GM21786 (cell line): ENCODE data around the gene MCRIP1.

Source experiments
- ATAC-seq: cut with Tn5 transposase; IDR thresholded peaks from one replicate; pipeline ENCODE4 v1.9.1; 2021; ENCODE audit not compliant: unreplicated experiment

The MCRIP1 gene, protein sequence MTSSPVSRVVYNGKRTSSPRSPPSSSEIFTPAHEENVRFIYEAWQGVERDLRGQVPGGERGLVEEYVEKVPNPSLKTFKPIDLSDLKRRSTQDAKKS

DNA sequence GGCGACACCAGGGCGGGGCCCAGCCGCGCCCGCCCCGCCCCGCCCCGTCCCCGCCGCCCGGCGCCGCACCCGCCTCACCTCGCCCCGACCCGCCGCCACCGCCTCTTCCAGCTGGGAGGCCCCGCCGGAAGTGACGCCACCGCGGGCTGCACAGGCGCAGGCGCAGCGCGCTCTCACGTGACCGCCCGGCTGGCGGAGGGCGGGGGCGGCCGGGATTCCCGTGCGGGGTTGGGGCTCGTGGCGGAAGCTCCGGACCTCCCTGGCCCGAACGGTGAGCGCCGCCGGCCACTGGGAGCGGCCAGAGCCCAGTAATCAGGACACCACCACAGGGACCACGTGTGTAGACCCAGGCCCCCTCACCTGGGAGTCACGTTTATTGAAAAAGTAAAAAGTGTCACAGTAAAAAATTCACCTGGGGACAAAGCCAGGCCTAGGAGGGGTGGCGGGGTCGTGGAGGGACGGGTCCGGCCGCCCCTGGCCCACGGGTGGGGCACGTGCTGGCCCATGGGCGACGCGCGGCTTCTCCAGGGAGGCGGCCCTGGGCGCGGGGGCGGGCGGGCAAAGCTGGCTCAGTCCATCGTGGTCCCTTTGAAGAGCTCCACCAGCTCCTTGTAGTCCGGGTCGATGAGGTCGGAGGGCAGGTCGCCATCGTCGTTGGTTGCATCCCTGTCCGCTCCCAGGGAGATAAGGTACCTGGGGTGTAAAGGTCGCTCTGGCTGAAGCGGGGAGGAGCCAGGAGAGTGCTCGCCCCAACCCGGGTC, at the start of gene MCRIP1:
Gene MCRIP1 (minus strand): TSS at position 132 of the 761 bp plus-strand sequence. CDS start 8,785 bp downstream, outside the sequence.
- ATAC-seq, result peak; percentile 68

DNA sequence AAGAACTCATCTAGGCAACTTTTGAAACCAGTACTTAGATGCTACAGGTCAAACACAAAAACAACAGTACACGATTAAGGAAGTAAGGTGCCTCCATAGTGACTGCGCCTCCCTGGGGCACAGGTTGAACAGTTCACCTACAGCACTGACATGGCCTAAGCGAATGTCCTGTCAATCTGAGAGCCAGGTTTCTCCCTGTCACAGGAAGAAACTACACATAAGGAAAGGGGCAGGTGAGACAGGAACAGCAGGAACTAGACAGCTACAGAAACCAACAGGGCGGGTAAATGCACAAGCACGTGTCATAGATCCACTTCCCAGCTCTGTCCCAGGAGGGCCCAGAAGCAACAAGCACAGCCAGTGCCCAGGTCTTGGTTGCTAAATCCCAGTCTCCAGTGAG, 46.0 kb upstream of the MCRIP1 start:
- ATAC-seq, result no peak

DNA sequence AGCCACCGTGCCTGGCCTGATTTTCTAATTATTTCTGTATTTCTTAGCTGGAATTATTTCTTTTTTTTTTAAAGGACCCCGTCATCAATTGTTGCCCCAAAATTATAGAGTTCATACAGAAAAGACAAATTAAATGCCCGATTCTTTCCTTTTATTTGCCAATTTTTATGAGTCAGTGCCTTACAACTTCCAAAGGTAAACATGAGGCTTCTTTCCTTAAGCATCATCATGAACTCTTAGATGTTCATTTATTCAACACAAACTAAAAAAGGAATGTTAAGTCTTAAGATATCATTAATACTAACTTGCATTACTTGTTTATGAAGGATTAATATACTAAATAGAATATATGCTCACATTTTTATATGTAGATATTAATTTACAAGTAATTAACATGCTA, 45.2 kb upstream of the MCRIP1 start:
- no peak for ATAC-seq

DNA sequence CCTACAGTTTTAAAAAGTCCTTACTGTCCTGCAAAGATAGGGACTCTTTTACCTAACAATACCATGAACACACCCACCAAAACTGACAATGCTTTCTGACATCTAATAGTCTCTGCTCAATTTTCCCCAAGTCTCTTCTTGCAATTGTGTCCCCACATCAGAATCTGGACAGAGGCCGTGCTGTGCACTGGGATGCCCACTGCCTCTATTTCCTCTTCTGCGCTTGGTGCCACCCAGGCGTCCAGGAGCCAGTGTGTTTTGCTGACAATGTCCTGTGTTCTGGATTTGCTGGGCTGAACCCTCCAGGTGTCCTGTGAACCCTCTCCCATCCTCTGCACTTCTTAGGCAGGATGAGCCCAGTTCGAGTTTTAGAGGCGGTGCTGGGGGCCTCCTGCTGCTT, 44.5 kb upstream of the MCRIP1 start:
- no peak for ATAC-seq

DNA sequence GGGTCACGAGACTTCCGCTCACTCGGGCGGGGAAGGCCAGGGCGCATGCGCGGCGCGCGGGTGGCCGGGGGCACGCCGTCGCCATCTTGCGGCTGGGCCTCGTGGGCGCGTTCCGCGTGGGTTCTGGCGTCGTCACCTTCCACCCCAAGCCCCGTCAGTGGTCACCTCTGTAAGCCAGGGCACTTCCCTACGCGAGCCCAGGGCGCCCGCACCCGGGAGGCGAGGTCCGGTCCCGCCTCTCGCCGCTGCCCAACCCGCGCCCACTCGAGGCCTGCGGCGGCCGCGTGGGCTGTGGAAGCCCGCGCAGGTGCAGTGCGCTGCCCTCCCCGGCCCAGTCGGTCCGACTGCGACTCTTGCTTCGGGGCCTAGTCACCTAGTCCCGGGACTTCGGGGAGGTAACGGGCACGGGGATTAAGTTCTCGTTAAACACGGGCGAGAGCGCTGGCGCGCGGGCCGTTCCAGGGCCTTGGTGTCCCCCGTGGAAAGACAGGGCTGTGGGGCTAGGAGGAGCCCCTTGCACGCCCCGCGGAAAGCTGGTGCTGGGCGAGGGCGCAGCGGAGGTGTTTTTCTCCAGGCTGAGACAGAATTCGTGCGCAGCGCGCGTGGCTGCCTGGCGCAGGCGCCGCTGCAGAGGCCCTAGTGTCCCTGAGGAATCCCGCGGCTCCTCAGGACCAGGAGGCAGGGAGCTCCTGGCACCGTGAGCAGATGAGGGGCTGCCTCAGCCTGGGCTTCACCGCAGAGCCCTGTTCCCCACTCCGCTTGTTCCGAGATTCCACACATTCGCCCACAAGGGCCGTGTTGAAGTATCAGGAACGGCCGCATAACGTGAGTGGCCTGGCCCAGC, 38.5 kb upstream of the MCRIP1 start:
- ATAC-seq, result peak; percentile 12

DNA sequence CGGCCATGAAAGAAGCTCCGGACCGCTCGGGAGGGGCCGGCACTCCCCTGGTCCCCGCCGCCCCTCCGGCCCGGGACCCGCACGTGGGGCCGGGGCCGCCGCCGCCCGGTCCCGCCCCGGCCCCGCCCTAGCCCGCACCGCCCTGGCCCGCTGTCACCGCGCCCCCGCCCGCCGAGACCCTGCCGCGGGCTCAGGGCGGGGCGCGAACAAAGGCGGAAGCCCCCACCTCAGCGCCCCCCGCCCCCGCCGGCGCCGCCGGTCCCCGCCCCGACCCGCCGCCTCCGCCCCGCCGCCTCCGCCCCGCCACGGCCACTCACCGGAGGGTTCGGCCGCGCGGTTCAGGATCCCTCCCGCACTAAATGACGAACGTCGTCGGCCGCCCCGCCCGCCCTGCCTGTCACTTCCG, 37.9 kb upstream of the MCRIP1 start, which contains the start of gene ARHGDIA:
Gene ARHGDIA (minus strand): TSS at position 357 of the 406 bp plus-strand sequence. CDS start 1,407 bp downstream, outside the sequence.
- ATAC-seq, result peak; percentile 51

DNA sequence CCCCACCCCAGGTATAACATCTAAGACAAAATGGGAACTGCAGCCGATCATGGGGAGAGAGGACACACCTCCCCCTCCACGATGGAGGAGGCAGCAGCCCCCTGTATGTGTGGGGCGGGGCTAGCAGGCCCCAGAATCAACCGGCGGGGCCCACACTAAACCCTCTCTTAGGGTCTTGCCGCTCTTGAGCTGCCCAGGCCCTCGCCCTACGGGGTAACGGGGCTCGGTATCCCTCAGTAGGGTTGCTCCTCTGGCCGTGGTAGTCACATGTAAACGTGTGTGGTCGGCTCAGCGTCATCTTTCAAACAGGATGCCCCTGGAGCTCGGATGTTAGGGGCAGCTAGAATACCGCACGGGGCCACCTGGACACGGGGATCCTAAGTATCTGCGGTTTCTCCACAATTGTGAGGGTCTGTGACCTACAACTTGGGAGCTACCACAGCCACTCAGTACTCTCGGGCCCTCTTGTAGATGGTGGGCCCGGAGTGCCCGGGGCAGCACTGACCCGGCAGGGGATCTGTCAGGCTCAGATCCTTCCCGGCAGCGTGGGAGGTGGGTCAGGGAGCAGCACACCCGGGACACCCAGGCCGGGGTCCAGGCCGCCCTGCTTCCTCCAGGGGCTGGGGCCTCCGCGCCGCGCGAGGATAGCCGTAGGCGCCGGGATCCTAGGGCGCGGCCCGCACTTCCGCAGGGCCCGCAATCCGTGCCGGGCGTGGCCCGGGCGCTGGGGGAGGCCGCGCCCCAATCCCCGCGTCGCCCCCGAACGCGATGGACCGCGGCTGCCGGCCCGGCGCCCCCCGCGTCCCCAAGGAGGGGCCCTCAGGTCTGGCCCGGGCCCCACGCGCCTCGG, 37.3 kb upstream of the MCRIP1 start:
- ATAC-seq, result peak; percentile 14

DNA sequence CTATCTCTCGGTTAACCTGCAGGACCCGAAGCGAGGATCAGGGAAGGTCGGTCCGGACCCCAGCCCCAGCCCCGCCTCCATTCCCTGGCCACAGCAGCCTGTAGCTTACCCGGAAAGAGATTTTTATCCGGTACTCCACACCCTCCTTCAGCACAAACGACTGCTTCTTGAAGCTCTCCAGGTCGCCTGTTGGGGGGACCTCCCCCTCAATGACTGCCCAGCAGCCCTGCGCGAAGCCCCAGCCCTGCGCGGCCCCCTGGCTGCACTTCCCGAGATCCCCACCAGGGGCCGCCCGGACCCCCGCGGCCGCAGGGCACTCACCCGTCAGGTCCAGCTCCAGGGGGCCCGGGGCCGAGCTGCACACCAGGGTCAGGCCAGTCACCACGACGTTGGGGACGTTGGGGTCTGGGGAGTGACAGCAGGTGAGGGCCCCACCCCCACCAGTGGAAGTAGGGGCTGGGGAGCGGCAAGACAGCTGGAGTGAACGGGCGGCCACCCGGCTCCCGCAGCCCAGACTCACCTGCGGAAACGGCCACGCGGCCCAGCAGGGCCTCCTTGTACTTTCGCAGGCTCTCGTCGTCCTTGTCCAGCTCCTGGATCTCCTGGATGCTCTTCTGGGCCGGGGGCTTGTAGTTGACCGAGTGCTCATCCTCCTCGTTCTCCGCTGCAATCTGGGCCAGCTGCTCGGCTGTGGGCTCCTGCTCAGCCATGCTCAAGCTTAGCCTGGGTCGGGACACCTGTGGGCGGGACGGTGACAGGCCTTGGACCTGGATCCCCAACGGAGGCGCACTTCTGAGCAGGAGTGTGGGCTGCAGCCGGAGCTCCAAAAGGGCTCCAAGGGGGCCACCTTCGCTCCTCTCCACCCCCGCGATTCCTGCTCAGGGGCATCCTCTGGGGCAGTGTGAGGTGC, 36.4 kb upstream of the MCRIP1 start:
- ATAC-seq, result no peak

DNA sequence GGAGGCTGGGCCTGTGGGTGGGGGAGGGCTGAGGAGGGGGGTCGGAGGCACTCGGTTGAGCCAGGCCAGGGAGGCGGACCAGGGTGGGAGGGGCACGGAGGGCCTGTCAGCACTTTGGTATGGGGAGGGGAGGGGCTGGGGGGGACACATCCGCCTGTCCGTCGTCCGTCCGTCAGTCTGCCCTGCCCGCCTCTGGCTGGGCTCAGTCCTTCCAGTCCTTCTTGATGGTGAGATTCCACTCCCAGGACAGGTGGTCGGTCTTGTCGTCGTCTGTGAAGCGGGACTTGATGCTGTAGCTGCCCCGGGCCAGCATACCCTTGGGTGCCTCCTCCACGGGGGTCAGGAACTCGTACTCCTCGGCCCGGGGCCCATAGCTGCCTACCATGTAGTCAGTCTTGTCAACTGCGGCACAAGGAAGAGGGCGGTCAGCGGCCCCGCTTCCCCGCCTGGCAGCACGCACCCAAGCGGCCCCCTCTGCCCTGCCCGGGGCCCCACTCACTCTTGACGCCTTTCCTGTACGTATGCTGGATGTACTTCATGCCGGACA, 35.7 kb upstream of the MCRIP1 start:
- ATAC-seq, result no peak

DNA sequence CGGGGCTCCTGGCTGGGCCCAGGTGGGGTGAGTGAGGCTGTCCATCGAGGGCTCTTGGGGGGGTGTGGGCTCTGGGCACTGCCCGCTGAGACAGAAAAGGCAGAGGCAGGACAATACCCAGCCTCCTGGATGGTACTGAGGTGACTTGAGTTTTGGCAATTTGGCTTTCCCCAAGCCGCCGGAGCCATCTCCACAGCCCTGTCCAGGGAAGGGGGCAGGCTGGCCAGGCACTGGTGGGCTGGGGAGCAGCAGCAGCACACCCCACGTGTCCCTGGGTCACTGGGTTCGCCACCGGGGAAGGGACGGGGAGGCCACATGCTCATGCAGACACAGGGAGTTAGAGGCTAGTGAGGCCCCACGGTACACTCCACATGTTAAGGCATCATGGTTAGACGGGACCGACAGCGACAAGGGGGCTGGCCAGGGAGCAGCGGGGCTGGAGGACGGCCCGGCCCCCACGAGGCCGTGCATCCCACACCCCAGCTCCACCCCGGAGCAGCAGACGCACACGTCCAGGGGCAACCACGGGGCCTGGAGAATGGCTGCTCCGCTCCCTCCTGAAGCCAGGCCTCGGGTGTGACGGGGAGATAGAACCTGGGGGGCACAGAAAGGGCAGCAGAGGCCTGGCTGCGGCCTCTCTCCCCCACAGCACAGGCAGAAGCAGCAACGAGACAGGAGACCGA, 35.0 kb upstream of the MCRIP1 start:
- no peak for ATAC-seq

DNA sequence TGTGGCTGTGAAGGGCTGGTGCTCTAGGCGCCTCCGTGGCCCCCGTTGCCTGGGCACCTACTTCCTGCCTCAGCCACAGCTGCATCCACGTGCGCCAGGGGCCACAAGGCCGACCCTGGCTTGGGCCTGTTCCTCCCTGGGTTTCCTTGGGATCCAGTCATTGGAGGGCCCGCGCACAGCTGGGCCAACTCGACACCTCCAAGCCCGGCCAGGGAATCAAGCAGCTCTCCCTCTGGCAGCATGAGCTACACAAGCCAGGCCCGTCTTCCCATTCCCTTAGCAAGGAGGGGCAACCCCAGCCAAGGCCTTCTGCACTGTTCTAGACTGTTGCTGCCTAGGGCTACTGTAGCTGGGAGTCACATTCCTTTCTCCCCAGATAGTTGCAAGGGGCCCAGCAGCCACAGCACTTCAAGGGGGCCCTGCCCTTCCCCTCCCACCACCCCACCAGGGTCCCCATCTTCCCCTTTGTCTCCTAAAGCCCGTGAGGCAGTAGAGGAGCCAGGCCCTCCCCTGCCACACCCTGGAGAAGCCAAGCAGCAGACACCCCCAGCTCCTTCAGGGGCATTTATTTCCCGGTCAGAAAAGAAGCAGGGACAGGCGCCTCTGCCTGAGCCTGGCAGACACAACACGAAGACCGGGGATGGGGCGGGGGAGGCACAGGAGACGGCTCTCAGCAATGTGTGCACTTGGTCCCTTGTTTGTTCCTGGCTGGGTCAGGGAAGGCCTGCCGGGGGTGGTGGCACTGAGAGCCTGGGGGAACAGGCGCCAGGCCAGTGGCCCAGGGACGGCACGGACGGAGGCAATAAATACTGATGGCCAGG, 34.3 kb upstream of the MCRIP1 start:
- ATAC-seq, result no peak

DNA sequence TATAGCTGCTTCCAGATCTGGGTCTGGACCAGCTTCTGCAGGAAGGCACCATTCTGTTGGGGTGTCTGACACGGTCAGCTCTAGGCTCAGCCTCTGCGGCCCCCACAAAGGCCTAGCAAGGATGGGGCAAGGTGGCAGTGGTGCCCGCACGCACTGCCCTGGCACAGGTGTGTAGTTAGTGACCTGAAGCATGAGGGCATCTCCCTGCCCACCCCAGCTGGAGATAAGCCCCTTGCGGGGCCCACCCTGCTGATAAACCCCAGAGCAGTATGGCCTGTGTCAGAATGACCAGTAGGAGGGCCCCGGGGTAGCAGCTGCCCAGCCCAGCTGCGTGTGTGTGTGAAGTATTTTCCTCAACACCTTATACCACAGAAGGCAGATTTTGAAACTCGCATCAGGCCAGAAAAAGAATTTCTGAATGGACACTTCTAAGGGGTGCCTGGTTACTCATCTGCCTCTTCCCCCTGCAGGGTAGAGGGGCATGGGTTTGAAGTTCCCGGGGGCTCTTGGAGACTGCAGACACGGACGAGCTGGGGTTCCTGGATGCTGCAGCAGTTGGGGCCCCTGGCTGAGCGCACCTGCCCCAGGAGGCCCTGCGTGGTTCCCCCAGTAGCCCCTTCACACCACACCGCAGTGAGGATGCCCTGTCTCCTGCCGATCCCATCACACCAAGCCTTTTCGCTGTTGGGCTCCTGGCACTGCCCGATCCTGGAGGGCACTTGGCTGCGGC, 33.5 kb upstream of the MCRIP1 start:
- ATAC-seq, result no peak

DNA sequence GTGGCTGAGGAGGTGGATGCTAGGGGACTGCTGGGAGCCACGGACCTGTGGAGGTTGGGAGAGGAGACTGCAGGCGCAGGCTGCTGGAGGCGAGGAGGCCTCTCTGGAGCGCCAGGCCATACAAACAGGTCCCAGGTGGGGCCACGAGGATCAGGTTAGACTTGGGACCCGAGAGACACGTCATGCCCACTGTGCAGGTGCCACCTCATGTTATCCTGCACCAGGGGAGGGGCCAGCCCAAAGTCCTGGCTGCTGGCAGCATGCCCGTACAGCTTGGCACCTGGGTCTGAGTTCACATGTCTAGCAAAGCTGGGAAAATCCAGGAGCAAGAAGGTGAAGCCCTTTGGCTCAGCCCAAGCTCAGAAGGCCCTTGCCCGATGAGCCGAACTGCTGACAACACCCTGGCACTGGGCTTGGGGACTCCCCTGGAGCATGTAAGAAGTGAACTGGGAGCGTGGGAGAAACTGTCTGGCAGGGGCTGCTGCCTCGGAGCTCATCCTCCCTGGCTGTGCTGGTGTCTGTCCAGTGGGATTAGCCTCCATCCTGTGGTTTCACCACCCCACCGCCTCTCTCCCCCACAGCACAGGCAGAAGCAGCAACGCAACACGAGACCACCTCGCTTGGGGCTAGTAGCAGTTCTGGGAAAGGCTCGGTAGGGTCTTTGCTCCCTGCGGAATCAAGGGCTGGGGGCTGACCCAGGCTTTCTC, 32.8 kb upstream of the MCRIP1 start:
- ATAC-seq, result no peak

DNA sequence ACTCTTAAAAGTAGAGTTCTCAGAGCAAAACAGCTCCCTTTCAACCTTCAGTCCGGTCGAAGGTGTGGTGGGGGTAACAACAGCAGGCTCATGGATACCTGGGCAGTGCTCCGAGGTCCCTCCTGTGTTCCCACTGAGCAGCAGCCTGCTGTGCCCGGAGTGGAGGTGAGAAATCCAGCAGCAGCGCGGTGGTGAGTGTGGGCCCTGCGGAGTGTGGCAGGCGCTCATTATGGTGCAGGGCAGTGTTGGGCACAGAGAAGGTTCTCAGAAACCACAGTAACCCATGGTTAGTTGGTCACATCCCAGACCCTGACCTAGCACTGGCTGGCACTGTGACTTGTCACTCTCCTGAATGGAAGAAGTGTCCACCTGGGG, 32.3 kb upstream of the MCRIP1 start:
- no peak for ATAC-seq

DNA sequence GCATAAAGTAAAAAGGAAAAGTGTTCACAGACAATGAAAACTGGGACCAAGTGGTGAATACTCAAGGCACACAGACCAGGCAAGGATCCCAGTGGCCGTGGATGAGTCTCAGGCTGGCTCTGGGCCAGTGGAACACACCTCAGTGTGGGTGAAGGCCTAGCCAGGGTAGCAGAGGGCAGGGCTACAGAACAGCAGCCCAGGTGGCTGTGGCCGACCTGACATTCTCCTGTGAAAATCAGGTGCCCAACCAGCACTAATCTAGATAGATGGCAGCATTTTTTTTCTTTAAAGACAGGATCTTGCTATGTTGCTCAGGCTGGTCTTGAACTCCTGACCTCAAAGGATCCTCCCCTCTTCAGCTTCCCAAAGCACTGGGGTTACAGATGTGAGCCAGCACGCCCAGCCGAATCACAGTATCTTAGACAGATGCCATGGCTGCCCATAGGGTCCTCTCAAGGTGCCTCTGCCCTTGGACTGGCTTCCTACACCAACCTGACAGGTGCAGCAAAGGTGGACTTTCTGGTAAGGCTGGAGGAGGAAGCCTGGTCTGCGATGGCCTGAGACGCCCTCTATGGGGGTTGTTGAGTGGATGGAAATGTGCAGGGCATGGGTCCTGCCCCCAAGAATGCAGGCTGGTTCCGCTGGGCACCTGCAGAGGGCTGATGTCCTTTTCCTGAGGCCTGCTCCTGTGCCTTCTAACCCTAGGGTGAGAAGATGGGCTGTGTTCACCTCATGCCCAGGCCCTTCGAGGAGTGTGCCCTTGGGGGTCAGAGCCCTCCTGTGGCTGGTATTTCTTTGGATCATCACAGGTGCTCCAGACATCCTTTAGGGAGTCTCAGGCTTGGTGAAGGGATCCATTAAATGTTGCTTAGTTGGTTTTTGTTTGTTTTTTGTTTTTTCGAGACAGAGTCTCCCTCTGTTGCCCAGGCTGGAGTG, 31.0 kb upstream of the MCRIP1 start:
- ATAC-seq, result no peak

DNA sequence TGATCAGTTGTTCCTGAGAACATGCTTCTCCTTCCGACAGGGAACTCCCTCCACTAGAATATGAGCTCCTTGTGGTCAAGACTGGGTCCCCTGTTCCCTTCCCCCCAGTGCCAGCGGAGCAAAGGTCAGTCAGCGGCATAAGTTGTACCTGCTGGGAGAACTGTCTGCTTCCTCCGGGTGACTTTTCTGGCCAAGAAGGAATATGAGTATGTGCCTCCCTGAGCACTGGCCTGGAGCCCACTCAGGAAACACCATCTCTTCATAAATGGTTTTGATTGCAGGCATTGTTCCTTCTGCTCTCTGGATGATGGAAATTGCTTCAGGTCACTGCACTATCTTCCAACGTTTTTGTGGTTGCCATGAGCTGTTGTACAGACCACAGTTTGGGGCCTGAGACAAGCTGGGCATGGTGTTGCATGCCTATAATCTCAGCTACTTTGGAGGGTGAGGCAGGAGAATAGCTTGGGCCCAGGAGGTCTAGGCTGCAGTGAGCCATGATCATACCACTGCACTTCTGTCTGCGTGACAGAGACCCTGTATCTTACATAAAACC, 30.1 kb upstream of the MCRIP1 start:
- no peak for ATAC-seq
